Right cardiac atrium (tissue), 5 donors: ENCODE data around the gene CLEC16A. TPM values are rescaled to one million over a fixed set of nuclear protein-coding genes. Genes with fewer than 3 reads are reported as not detected.
"Not testable (repeated sequence)": the region's sequence is repeated elsewhere in the genome, so short reads cannot be mapped to it uniquely, and the experiment has no call there.

Experiments
- ATAC-seq, 2 donors: fragments of 200-7000 bp; cut with Tn5 transposase; one replicate each; pipeline versions ENCODE4 v1.8.0 to v1.9.1; 2020; ENCODE audit warnings: moderate library complexity in 2 of 2, mild to moderate bottlenecking in 1 of 2
- DNase-seq, 3 donors: peaks; one replicate each; pipeline ENCODE4 v3.0.0-alpha.2; 2020
- H3K27ac ChIP-seq: one replicate; pipeline ENCODE4 v1.5.1; 2013; ENCODE audit warnings: mild to moderate bottlenecking, low read length, control low read depth, moderate library complexity
- H3K27me3 ChIP-seq: one replicate; pipeline ENCODE4 v1.6.1; 2013; ENCODE audit not compliant: control insufficient read depth, insufficient read depth
- H3K4me1 ChIP-seq: one replicate; pipeline ENCODE4 v1.6.1; 2013; ENCODE audit warnings: low read length; ENCODE audit not compliant: control insufficient read depth, insufficient read depth
- H3K4me3 ChIP-seq: one replicate; pipeline ENCODE4 v1.5.1; 2013; ENCODE audit warnings: low read length, control low read depth
- H3K9me3 ChIP-seq: one replicate; pipeline ENCODE4 v1.6.1; 2013; ENCODE audit warnings: low read length; ENCODE audit not compliant: control insufficient read depth
- WGBS: extraction: QIAGEN DNeasy Blood & Tissue Kit; methylation state at CpG from one replicate; pipeline ENCODE4 v1.1.7; 2013; 5-methylcytosine and 5-hydroxymethylcytosine counted together
- intact Hi-C, 4 donors: fragments of 100-400 bp; cut with DNase I; formaldehyde crosslinking; loops; one replicate each; pipeline versions ENCODE4 v1.11.0 to v1.14.0; 2022 to 2023
- polyA plus RNA-seq: library from polyadenylated mRNA; stranded (reverse); fragments of 200-250 nt; gene quantifications from one replicate; pipeline ENCODE4 v1.2.3, GENCODE V29; 2013
- total RNA-seq, 4 donors: library from RNA; stranded (reverse); fragmentation: NEBNext Ultra II Directional; extraction: Animal tissue kit (Norgen Biotek cat#: 25700); gene quantifications; one replicate each; pipeline ENCODE4 v1.2.1, GENCODE V29; 2021
- donor health status: healthy with polysubstance abuse.
- donor health status: DM: no; HTN: yes; CAD: no.
- donor health status: DM: no; HTN: no; CAD: no.
- donor health status: DM: no; HTN: yes; CAD: no; lungs with severe emphysema.
- donor health status: DM: yes; HTN: yes; CAD: no.

CLEC16A gene
- total and polyA plus RNA-seq, 5 donors, result 14.9 to 31.5 (median 29.2) TPM

DNA sequence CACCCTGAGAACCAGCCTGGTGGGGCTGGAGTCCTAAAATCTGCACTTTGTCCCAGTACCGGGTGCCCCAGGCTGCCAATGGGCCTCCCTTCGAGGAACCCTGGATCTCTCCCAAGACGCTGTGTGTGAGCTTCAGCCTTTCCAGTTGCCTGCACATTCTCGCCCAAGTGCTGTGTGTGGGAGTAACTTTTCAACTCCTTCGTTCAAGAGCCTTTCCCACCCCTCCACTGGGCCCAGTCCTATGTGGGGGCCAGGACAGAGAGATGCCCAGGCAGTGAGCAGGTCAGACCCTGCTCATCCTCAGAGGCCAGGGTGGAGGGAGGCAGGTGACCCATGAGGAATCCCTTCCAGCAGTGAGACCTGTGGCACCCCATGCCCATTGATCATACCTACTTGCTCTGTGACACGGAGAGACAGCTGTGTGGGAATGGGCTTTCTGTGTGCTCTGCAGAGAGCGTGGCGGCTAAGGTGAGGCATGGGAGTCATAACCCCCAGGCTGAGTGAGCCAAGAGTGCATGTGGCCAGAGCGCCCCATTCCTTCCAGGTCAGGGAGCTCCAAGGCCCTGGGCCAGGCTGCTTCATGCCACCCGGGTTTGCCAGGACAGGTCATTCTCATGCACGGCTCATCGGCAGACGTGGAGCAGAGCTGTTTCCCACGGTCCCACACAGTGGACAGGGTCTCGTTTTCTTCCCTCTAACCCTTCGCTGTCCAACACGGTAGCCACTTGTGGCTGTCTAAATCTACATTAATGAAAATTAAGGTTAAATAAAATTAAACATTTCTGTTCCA is 154.4 kb downstream of the CLEC16A start:
- Histone ChIP-seq H3K9me3 (no peaks in the 10 kb centered on the region), H3K27me3 (no peaks in the 10 kb centered on the region), H3K4me1 (peaks cover 16% of the 10 kb centered on the region), H3K27ac (no peak overlapping the region), H3K4me3 (no peak overlapping the region)
- intact Hi-C loops, result no loop called here
- ATAC-seq, result peak in 1 of 2 donors; percentile 7
- 79% methylated on average over 17 of the region's 17 CpGs for WGBS
- DNase-seq, result peak in 1 of 3 donors; percentile 26

DNA sequence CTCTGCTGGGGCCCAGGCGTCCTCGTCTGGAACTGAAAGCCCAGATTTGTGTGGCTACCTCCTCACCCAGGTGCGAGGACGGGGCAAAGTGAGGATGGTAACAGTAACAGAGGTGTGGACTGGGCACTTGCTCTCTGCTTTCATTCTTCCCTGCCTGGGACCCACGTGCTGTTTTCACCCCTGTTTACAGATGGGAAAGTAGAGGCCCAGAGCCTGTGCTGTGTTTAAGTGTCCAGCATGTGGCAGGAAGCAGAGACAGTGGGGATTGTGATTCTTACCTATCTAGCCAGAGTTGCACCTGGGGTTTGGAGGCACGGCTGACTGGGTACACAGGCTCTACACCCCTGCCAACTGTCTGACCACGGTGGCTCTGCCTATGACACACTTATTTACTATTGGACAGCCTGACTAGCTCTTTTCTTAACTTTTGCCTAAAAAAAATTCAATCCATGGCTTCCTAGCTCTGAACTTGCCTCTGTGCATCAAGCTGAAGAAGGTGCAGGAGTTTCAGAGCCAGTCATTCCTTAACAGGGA is 155.4 kb downstream of the CLEC16A start:
- H3K27me3 ChIP-seq, result no peaks in the 10 kb centered on the region
- peak overlapping the region; percentile 14 for H3K27ac ChIP-seq
- 77% methylated on average over 7 of the region's 7 CpGs for WGBS
- H3K4me3 ChIP-seq, result no peak overlapping the region
- ATAC-seq, result no peak
- no peak for DNase-seq
- peaks cover 16% of the 10 kb centered on the region for H3K4me1 ChIP-seq
- intact Hi-C loops, result loop anchor here (5.0 to 10.0 kb wide), 3 partner anchors 125 to 158 kb away; partner anchors contain the start of gene SOCS1 (in 4 of the 4)
- no peaks in the 10 kb centered on the region for H3K9me3 ChIP-seq

DNA sequence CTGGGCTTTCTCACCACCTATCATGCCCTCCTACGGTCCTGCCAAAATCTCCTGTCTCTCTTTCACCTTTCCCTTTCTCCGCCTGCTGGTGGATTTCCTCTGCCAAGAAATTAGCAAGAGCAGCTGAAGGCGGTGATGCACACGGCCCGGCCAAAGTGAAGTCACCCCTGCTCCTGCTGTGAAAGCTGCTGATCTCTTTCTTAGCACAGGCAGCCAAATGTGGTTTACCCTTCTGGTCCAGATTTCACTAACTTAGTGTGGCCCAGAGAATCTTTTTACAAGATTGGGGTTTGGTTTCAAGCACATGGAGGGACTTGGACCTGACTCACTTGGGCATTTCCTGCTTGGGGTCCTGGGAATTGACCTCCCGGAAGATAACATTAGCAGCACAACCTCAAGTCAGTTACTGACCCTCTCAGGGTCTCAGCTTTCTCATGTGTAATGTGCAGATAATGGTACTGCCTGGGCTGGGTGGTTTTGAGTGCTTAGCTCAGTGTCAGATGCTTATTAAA is 155.9 kb downstream of the CLEC16A start:
- DNase-seq, result peak; percentile 69 to 85 (median 74)
- Histone ChIP-seq H3K4me3 (no peak overlapping the region), H3K9me3 (no peaks in the 10 kb centered on the region), H3K27ac (peak overlapping the region; percentile 49), H3K4me1 (peaks cover 18% of the 10 kb centered on the region), H3K27me3 (no peaks in the 10 kb centered on the region)
- peak; percentile 3 to 45 for ATAC-seq
- intact Hi-C loops, result loop anchor here (5.0 to 10.0 kb wide), 3 partner anchors 125 to 157 kb away; partner anchors contain the start of gene SOCS1 (in 4 of the 4)
- 26% methylated on average over 6 of the region's 6 CpGs for WGBS

DNA sequence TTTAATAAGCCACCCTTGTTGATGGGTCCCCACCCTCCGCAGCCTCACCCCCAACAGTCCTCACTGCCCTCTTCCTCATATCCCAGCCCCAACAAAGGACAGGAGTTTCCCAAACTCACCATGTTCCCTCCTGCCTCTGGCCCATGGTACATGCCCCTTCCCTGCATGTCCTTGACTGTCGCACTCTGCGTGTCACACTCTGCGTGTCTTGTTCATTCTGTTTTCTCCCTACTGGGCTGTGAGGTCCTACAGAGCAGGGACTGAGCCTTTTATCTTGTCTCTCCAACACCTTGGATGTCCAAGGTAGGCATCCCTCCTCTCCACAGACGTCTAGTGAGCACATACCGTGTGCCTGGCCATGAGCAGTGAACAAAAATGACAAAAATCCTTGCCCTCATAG is 156.9 kb downstream of the CLEC16A start:
- 82% methylated on average over 6 of the region's 6 CpGs for WGBS
- intact Hi-C loops, result loop anchor here (5.0 to 10.0 kb wide), 3 partner anchors 126 to 156 kb away; partner anchors contain the start of gene SOCS1 (in 4 of the 4)

DNA sequence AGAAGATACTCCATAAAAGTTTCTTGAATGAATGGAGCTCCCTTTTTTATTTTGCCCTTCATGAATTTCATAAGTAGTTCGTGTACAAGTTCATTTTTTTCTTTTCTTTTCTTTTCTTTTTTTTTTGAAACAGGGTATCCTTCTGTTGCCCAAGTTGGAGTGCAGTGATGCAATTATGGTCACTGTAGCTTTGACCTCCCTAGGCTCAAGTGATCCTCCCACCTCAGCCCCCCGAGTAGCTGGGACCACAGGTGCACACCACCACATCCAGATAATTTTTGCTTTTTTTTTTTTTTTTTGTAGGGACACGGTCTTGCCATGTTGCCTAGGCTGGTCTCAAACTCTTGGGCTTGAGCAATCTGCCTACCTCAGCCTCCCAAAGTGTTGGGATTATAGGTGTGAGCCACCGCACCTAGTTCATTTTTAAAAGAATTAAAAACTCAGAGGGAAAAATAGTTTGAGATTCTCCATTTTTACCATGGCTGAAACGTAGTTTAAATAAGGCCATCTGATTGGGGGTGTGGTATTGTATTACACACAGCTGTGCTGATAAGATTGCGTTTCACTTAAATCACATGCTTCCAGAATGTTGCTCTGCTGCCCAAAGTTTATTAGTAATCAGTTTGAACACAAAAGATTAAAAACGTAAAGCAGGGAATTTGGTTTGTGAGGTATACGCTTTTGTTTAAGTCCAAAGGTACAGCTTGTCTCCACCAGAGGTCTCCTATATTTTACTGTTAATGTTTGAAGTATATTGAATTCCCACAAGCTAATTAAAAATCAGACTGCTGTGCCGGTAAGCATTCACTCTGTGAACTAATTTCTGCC is 157.5 kb downstream of the CLEC16A start:
- no peak overlapping the region for H3K4me3 ChIP-seq
- ATAC-seq (peak in 1 of 2 donors; percentile 39), DNase-seq (no peak)
- no peaks in the 10 kb centered on the region for H3K9me3 ChIP-seq
- 50% methylated on average over 9 of the region's 9 CpGs for WGBS
- peaks cover 22% of the 10 kb centered on the region for H3K4me1 ChIP-seq
- intact Hi-C loops, result loop anchor here (5.0 to 10.0 kb wide), 3 partner anchors 127 to 155 kb away; partner anchors contain the start of gene SOCS1 (in 4 of the 4)
- no peaks in the 10 kb centered on the region for H3K27me3 ChIP-seq
- no peak overlapping the region for H3K27ac ChIP-seq

More for the DNA sequence above, 156.9 kb downstream of the CLEC16A start:
- Histone ChIP-seq H3K4me1 (peaks cover 22% of the 10 kb centered on the region), H3K27ac (no peak overlapping the region), H3K9me3 (no peaks in the 10 kb centered on the region), H3K27me3 (no peaks in the 10 kb centered on the region), H3K4me3 (no peak overlapping the region)
- DNase-seq (no peak), ATAC-seq (no peak)

DNA sequence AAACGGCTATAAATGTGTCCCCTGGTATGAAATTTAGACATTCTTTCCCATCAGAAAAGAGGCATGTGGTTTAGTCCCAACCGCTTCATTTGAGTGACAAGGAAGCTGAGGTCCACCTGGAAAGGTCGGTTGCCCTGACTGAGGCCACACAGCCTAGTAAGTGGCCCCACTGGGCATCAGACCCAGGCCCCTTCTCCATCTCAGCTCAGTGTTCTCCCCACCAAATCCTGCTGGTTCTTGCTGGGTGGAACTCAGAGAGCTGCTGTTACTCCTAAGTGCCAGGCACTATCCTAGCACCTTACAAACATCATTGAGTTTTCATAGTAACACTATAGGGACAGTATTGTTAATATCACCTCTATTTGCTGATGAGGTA is 158.1 kb downstream of the CLEC16A start:
- no peak overlapping the region for H3K4me3 ChIP-seq
- ATAC-seq (no peak), DNase-seq (no peak)
- H3K4me1 ChIP-seq, result peaks cover 22% of the 10 kb centered on the region
- no peaks in the 10 kb centered on the region for H3K9me3 ChIP-seq
- H3K27me3 ChIP-seq, result no peaks in the 10 kb centered on the region
- WGBS, result 63% methylated on average over 3 of the region's 3 CpGs
- H3K27ac ChIP-seq, result no peak overlapping the region
- intact Hi-C loops, result loop anchor here (5.0 to 10.0 kb wide), 3 partner anchors 128 to 155 kb away; partner anchors contain the start of gene SOCS1 (in 4 of the 4)

DNA sequence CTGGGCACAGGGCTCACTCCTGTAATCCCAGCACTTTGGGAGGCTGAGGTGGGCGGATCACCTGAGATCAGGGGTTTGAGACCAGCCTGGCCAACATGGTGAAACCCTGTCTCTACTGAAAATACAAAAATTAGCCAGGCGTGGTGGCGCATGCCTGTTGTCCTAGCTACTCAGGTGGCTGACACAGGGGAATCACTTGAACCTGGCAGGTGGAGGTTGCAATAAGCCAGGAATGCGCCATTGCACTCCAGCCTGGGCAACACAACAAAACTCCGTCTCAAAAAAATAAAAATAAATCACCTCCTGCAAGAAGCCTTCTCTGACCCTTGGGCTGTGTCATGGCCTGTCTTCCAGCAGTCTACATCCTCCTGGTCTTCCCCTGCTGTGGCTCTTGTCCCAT is 158.9 kb downstream of the CLEC16A start:
- H3K9me3 ChIP-seq, ATAC-seq, H3K27ac ChIP-seq, H3K4me3 ChIP-seq, H3K27me3 ChIP-seq, DNase-seq: not testable (repeated sequence)
- intact Hi-C loops, result loop anchor here (5.0 to 10.0 kb wide), 3 partner anchors 128 to 154 kb away; partner anchors contain the start of gene SOCS1 (in 4 of the 4)
- peaks cover 22% of the 10 kb centered on the region for H3K4me1 ChIP-seq
- 94% methylated on average over 5 of the region's 5 CpGs for WGBS

DNA sequence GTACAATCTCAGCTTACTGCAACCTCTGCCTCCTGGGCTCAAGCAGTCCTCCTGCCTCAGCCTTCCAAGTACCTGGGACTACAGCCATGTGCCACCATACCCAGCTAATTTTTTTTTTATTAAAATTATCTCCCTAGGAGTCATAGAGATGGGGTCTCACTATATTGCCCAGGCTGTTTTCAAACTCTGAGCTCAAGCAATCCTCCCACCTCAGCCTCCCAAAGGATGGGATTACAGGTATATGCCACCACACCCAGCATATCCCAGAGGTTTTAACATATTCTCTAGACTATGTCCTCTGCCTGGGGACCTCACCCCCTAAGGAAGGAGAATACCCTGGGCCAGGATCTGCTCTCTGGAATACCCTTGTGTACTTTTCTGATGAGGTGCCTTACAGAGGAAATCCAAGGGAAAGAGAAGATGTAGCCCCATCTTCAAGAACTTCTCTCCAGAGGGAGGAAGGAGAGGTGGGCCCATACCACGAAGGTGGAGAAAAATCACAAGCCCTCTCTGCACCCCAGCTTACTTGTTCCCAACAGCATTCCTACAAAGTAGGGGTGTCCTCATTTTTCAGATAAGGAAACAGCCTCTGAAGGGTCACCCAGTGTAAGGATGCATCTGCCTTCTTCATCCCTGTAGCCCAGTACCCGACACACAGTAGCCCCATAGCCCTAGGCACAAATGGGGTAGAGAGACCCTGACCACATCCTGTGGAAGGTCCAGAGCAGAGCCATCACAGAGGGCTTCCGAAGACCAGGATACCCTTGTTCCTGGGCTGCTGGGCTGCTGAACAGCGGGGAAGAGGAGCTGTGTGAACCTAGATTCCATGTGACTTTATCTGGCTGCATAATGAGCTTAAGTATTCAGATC is 160.0 kb downstream of the CLEC16A start:
- no peak for DNase-seq
- H3K9me3 ChIP-seq, result no peaks in the 10 kb centered on the region
- peaks cover 22% of the 10 kb centered on the region for H3K4me1 ChIP-seq
- intact Hi-C loops, result loop anchor here (5.0 to 10.0 kb wide), 3 partner anchors 130 to 153 kb away; partner anchors contain the start of gene SOCS1 (in 4 of the 4)
- WGBS, result 44% methylated on average over 4 of the region's 4 CpGs
- no peak overlapping the region for H3K4me3 ChIP-seq
- no peaks in the 10 kb centered on the region for H3K27me3 ChIP-seq
- H3K27ac ChIP-seq, result peak overlapping the region; percentile 84
- no peak for ATAC-seq

DNA sequence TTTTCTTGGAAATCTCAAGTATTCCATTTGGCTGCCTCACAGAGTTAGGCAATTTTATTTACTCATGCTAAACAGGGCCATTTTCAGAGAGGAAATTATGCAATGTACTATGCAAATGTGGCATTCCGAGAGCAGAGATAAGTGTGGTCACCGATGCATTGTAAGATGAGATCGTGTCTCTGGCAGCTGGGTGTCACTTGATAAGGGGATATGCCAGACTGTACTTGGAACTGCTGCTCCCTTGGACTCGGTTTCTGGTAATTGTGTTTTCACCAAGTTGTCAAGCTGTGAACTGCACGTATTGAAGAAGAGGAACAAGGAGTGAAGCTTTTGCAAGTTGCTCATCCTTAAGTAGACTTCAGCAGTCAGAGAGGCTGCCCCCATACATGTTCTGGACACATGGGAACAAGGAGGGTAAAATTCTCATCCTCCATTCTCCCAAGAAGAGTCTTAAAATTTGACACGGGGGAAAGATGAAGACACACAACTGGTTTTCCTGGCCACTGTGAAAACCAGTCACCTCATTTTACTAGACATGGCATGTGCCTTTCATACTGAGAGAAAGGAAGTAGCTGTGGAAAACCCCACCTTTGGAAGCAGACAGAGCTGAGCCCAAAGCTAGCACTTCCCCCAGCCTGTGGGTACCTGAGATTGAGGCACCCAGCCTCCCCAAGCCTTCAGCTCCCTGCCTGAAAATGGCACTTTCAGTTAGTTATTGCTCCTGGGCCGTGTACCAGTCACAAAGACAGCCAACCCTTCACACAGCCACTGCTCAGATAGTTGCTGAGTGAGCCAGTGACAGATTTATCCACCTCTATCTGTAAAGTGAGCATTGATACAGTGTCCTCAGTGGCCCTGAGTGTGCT is 160.9 kb downstream of the CLEC16A start:
- Histone ChIP-seq H3K4me1 (peaks cover 19% of the 10 kb centered on the region), H3K4me3 (no peak overlapping the region), H3K9me3 (no peaks in the 10 kb centered on the region), H3K27me3 (no peaks in the 10 kb centered on the region), H3K27ac (peak overlapping the region; percentile 84)
- intact Hi-C loops, result loop anchor here in 3 of 4 donors (10.0 kb wide), 2 partner anchors 130 to 150 kb away; partner anchors contain the start of gene SOCS1 (in 2 of the 3)
- DNase-seq (peak in 2 of 3 donors; percentile 51 to 61), ATAC-seq (peak; percentile 79 to 82)
- 16% methylated on average over 7 of the region's 7 CpGs for WGBS
